NCI-H1092 (cell line): ENCODE measurements around the gene ACP2.
"Not testable (repeated sequence)": the region's sequence is repeated elsewhere in the genome, so short reads cannot be mapped to it uniquely, and the experiment has no call there.

Experiments
- DNase-seq: peaks from one replicate; lab custom pipeline; 2025; lab: John Stamatoyannopoulos, UW

ACP2 gene

DNA sequence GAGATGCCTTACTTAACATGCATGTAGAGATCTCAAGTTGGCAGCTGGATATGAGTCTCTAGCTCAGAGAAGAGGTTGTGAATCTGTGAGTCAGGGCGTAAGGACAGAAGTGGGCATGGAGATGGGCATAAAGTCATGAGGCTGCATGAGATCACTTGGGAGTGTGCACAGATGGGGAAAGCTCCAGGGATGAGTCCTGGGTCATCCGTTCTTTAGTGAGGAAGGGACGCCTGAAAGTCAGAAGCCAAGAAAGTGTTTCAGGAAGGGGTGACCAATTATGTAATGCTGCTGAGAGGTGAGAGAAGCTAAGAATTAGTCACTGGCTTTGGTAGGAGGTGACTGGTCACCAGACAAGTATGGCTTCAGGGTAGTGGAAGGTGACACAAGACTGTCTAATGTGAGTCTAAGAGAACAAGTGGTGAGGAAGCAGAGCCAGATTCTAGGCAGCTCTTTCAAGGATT, 6.7 kb downstream of the ACP2 start:
- DNase-seq = no peak

DNA sequence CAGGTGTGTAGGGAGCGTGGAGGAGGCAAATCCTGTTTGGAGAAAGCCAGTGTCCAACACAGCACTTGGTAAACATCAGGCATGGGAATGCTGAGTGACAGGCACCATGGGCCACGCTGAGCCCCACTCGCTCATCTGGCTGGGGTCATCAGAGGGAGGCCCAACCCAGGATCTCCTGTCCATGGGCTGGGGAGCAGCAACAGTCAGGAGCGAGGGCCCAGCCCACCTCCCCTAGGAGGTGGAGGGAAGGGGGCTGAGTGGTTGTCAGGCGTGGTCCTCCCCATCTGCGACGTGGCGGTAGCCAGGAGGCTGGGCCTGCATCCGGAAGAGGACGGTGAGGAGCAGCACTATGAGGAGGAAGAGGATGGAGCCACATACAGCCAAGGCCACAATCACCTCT, 8.8 kb downstream of the ACP2 start:
- no peak for DNase-seq

DNA sequence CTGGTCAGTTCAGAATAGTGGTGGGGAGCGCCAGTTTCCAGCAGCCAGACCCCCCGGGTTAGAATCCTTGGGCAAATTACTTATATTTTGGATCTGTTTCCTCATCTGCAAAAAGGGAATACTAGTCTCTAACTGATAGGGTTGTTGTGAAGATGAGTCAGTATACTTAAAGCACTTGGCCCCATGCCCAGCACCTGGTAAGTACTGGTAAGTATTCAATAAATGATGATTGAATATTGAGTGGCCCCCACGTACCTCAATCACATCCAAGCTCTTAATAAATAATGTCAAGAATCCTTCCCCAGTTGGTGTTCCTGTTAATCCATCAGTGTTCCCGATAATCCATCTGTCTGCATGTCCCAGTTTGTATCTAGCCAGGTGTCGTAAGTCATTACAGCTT, 12.1 kb downstream of the ACP2 start:
- DNase-seq = no peak

DNA sequence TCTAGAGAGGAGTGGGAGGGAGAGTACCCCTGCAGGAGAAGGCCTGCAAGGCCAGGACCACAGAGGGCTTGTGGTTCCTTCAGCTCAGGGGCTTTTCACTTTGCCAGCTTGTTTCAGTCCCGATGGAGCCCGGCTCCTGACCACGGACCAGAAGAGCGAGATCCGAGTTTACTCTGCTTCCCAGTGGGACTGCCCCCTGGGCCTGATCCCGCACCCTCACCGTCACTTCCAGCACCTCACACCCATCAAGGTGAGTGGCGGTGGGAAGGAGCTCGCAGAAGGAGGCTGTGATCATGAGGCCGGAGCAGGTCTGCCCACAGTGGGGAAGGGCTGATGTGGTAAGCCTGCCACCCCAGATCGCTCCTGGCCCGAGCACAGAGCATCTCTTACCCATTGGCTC, 13.5 kb downstream of the ACP2 start:
- no peak for DNase-seq

DNA sequence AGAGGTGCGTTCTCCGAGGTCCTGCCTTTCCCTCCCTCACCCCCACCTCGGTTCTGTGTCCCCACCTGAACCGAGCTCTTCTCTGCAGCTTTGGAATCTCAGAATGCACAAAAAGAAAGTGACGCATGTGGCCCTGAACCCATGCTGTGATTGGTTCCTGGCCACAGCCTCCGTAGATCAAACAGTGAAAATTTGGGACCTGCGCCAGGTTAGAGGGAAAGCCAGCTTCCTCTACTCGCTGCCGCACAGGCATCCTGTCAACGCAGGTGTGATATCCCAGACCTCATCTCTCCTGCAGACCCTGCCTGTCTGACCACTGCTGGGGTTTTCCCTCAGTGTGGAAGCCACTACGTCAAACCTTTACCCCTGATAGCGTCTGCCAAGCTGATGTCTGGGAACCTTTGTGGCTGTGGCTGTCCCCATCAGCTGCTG, 13.9 kb downstream of the ACP2 start:
- DNase-seq = peak; percentile 64

DNA sequence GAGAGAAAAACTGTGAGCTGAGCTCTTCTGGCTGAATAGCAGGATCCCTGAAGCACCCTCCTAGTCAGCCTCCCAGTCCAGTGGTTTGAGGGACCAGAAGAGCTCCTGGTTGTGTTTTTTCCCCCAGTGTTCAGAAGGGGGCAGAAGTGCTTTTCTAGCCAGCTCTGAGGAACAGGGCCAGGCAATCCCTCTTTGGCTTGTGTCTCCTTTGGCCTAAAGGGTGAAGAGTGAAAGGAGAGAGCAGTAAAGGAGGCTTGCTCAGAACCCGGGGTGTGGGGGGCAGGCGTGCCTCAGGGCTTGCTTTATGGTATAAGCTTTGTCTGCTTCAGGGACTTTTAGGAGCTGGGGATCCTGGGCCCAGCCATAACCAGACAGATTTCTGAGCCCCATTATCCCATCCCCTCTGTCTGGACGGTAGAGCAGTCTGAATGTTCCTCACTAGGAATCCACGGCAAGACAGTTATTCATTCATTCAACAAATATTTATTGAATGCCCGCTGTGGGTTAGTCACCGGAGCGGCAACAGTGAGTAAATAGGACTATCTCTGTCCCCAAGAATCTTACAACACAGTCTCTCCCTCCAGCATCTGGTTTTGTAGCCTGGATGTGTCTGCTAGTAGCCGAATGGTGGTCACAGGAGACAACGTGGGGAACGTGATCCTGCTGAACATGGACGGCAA, 14.5 kb downstream of the ACP2 start:
- peak; percentile 4 for DNase-seq

DNA sequence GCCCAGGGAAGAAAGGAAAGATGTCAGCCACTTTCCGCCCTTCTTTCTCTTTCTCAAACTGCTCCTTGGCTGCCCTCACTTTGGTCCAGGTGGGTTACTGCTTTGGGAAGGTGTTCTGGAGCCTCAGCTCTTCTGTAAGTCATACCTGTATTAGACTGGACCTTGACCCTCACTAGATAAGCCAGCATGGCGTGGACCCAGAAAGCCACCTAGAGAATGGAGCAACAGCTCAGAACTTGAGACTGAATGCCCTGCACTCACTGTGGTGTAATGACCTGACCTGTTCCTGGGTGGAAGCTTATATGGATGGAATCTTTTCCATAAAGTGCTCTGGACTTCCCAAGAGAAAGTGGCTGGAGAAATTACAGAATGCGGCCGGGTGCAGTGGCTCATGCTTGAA, 15.6 kb downstream of the ACP2 start:
- DNase-seq = no peak

DNA sequence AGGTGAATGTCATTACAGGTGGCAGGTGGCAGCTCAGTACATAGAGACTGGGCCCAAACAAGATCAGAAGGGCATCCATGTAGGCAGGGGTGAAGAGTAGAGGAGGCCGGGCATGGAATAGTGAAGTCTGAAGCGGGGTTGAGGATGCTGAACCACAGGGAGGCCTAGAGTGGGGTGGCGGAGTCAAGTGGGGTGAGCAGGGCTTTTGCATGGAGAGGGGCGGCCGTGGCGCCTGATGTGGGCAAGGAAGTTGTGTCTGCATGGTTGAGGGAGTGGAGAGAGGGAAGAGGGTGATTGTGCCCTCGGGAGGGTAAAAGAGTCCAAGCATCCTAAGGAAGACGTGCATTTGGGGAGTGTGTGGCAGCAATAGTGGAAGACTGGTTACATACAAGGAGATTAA, 19.5 kb downstream of the ACP2 start:
- DNase-seq = no peak

DNA sequence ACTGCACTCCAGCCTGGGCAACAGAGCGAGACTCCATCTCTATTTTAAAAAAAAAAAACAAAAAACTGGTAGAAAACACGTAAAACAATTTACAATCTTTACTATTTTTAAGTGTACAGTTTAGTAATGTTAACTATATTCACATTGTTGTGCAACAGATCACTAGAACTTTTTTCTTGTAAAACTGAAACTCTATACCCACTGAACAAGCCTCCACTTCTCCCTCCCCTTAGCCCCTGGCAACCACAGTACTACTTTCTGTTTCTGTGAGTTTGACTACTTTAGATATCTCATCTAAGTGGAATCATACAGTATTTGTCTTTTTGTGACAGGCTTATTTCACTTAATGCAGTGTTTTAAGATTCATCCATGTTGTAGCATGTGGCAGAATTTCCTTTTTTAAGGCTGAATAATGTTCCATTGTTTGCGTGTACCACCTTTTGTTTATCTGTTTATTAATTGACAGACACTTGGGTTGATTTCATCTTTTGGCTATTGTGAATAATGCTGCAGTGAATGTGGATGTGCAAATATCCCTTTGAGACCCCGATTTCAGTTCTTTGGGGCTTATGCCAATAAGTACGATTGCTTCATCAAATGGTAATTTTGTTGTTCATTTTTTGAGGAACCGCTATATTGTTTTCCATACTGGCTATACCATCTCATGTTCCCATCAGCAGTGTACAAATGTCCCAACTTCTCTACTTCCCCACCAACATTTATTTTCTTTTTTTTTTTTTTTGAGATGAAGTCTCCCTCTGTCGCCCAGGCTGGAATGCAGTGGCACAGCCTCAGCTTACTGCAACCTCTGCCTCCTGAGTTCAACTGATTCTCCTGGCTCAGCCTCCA, 22.8 kb downstream of the ACP2 start:
- DNase-seq = no peak

DNA sequence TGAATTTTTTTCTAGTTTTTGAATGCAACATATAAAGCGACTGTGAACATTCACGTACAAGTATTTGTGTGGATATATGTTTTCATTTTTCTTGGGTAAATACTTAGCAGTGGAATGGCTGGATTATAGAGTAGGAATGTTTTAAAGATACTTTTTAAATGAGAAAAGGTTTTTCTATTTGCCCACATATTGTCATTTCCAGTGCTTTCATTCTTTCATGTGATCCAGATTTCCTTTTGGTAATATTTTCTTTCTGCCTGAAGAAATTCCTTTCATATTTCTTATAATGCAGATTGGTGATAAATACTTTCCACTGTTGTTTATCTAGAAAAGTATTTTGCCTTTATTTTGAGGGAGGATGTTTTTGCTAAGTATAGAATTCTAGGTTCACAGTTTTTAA, 25.9 kb downstream of the ACP2 start:
- no peak for DNase-seq

DNA sequence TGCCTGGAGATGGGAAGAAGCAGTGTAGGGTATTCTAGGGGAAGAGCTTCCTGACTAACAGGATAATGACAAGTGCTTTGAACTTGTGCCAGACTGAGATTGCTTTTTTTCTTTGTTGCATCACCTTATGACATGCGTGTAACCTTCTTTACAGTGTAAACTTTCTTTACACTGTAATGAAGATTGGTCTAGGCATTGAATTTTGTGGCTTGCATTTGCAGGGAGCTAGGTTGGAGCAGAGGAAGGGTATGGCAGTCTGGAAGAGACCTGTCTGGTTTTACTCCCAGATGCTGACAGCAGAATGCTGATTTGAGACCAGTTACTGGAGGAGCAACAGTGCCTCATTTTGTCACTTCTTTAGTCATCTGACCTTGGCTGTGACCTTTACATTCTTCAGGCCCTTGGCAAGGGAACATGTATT, 28.2 kb downstream of the ACP2 start:
- DNase-seq = no peak

DNA sequence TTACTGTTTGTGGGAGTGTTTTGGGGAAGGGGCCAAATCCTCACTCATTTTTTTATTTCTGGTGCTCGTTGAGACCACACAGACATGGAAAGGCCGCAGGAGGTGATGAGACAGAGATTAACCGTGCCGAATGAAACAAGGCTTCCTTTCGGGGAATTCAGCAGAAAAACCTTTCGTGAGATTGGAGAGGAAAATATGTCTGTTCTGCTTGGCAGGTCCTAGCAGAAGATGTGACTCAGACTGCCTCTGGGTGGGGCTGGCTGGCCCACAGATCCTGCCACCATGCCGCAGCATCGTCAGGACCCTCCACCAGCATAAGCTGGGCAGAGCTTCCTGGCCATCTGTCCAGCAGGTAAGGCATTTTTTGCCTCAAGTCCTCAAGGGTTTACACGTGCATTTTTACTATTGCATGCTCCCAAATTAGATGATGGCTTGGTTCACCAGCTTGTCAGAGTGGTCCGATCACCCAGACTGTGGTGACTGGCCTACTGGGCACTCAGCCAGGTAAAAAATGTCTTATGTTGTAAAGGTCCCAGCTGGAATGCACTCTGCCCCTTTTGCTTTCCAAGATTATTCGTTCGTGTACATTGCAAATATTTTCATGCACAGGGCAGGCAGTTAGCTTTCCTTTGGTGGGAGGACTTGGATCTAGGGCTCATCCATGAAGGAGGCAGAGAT, 32.4 kb downstream of the ACP2 start:
- peak; percentile 16 for DNase-seq

DNA sequence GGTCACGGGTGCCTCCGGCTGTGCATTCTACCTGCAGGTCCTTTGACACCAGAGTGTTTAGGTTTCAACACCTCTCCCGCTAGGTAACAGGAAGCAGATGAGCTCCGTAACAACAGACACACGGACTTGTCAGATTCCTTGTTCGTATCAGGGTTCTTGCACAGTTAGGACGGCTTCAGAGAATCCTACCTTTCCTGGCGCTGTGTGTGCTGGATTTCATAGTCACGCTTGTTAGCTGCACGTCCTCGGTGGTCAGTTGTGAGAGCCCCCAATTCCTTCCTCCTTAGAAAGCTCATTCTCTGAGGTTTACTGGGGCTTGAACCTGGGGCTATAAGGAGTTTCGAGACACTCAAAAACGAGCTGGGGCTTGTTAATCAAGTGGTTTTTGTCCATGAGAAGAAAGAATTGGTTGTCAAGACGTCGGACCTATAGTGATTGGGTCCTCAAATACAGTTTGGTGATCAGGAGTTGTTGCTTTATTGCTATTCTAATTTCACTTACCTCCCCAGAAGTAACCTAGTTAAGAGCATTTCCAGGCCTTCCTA, 33.2 kb downstream of the ACP2 start:
- peak; percentile 28 for DNase-seq

DNA sequence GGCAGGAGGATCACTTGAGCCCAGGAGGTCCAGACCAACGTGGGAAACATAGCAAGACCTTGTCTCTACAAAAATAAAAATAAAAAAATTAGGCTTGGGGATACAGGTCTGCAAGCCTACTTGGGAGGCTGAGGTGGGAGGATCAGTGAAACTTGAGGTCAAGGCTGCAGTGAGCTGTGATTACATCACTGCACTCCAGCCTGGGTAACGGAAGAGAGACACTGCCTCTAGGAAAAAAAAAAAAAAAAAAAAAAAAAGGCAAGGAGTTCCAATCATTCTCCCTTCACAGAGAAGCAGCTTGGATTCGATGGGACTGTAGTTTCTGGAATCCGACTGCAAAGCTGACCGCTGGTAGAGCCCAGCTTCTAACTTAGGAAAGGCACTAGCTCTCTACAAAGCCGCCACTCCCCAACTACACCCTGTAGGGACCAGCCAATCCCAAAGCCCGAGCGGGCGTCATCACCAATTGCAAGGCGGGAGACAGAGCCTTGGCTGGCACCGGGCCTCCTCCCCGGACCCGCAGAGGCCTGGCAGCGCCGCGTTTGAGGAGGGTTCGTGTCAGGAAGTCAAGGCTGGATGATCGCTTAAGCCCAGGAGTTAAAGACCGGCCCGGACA, 34.6 kb downstream of the ACP2 start:
- DNase-seq = peak; percentile 92

DNA sequence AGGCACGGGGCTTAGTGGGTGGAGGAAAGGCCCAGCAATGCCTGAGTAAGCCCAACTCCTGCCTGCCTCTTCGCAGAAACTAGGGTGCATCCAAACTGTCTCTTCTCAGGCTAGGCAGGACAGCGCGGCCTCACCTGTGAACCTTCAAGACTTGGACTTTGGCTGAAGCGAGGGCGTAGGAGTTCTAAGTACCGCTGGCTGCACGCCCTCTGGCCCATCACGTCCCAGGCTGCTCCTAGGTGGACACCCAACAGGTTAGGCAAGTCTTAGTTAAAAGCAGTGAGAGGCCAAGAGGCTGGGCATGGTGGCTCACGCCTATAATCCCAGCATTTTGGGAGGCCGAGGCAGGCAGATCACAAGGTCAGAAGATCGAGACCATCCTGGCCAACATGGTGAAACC, 35.7 kb downstream of the ACP2 start:
- no peak for DNase-seq

DNA sequence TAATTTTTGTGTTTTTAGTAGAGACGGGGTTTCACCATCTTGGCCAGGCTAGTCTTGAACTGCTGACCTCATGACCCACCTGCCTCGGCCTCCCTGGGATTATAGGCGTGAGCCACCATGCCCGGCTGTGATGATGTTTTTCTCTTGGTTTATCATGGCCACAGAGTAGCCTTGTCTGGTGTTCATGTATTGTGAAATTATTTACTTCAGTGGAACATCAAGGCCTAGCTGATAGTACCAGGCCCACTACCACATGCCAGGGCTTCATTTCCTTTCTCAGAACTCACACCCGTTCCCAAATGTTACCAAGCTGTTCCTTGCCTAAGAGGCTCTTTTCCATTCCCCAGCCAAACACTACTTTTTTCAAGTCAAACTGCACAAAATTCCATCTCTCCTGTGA, 40.0 kb downstream of the ACP2 start:
- no peak for DNase-seq

DNA sequence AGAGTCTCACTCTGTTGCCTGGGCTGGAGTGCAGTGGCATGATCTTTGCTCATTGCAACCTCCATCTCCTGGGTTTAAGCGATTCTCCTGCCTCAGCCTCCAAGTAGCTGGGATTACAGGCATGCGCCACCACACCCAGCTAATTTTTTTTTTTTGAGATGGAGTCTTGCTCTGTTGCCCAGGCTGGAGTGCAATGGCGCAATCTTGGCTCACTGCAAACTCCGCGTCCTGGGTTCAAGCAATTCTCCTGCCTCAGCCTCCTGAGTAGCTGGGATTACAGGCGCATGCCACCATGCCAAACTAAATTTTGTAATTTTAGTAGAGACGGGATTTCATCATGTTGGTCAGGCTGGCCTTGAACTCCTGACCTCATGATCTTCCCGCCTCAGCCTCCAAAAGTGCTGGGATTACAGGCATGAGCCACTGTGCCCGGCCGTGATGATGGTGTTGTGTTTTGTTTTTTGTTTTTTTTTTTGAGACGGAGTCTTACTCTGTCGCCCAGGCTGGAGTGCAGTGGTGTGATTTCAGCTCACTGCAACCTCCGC, 40.5 kb downstream of the ACP2 start:
- not testable (repeated sequence) for DNase-seq

DNA sequence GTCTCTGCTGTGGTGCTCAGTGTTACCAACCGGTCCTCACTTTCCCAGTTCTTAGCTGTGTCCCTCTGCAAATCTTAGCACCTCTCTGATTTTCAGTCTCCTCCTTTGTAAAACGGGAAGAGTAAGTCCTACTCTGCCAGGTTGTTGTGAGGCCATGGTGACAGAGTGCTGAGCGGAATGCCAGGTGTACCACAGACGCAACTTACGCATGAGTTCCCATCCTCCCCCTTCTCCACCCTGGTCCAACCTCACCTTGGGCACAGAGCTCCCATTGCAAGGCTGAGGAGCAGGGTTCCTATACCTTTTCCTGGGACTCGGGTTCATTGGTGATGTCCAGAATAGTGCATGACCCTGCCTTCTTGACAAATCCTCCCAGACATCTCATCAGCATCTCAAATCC, 41.2 kb downstream of the ACP2 start:
- no peak for DNase-seq

DNA sequence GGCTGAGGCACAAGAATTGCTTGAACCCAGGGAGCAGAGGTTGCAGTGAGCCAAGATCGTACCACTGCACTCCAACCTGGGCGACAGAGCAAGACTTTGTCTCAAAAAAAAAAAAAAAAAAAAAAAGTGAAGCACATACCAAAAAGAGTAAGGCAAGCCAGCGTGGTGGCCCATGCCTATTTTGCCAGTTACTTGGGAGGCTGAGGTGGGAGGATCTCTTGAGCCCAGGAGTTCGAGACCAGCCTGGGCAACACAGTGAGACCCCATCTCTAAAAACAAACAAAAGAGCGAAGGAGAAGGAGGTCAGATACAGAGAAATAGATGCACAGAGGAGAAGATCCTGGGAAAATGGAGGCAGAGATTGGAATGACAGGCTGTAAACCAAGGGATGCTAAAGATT, 42.0 kb downstream of the ACP2 start:
- DNase-seq = not testable (repeated sequence)

DNA sequence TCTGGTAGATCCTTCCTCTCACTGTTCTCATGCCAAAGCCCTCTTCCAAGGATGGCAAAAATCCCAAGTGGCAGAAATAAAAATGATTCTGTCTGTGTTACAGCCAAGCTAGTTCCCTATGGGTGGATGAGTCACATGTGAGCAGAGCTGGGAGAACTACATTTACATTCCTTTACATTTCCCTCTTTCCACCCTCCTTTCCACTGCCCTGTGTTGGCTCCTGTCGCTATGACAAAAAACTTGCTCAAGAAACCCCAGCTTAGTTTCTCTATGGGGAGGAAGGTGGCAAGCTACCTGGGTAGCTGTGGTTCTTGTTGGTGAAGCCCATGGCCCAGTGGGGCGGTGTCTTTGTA, 44.0 kb downstream of the ACP2 start:
- no peak for DNase-seq

DNA sequence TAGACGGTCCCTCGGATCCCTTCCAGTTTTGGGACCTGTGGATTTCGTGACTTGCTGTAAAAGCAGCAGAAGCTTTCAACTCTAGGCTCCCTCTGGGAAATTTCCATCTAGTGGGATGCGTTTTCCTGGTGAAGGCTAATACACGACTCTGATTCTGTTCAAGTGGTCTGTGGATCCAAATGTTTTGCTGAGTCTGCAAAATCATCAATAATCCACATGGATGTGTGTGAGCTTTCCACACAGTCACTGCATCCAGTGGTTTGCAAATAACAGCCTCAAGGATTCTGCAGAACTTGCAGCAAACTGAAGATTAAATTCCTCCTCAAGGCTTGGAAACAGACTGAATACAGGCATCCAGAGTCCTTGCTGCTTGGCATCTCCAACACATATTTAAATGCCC, 46.0 kb downstream of the ACP2 start:
- no peak for DNase-seq

DNA sequence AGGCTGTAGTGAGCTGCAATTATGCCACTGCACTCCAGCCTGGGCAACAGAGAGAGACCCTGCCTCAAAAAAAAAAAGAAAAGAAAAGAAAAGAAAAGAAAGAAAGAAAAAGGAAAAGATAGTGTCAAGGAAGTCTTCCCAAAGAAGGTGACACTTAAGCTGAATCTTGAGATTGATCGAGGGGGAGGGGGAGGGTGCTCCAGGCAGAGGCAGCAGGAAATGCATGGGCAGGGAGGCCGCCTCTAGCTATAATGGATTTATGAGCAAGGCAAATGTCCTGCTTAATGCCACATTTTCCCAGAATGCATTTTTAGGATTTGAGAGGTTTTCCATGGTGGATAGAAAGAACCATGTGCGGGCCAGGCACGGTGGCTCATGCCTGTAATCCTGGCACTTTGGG, 47.6 kb downstream of the ACP2 start:
- DNase-seq = no peak
